Spleen (tissue), 7 donors: ENCODE results near the gene AK1.

Experiments used
- CTCF ChIP-seq, 11 experiments: fragments of 200-600 bp in 7 of 11; fragments of 450-650 bp in 4 of 11; sonication (generic) in 4 of 11; IDR thresholded peaks in 8 of 11; conservative IDR thresholded peaks in 3 of 11; 1 replicate in 7 of 11; 2 replicates in 4 of 11; pipeline versions ENCODE4 v1.4.0 to v1.8.0; 2016 to 2021; ENCODE audit warnings: antibody characterized with exemption in 11 of 11, inconsistent platforms in 4 of 11, mild to moderate bottlenecking in 1 of 11
- POLR2AphosphoS5 ChIP-seq, 3 donors: sonication (generic); formaldehyde crosslinking; IDR thresholded peaks; one replicate each; pipeline ENCODE4 v1.5.1; 2017; ENCODE audit warnings: antibody characterized with exemption in 3 of 3
- donor health status: DM: no; HTN: no; CAD: no; lungs with moderate emphysema.
- donor health status: DM: no; HTN: no; CAD: no.
- donor health status: DM: no; HTN: no; CAD: no.

DNA sequence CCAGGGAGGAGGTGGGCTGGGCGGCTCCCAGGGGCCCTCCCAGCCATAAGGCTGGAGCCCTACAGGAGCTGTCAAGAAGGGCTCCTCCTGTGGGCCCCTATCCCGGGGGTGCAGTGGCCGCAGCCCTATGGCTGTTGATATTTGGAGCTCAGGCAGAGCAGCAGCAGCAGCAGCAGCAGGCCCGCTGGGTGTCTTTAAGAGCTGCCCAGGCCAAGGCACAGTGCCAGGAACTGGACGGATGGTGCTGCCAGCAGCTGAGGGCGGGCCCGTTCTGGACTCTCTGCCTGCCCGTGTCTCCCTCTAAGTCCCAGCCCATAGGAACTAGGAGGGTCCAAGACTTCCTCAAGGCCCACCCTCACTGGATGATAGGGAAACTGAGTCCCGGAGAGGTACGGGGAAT, 3.6 kb downstream of the AK1 start:
- TF ChIP-seq CTCF (IDR thresholded peaks at IDR 0.05 in 8 of 11, conservative IDR thresholded peaks at IDR 0.05 in 3 of 11), result no peak
- peak; percentile 27 to 54 (median 53) for TF ChIP-seq POLR2AphosphoS5 (IDR thresholded peaks at IDR 0.05)
